ENCODE measurements around the gene DUS1L.

The DUS1L gene

GRCh38 chr17:82055023-82055964, 10.3 kb downstream of the DUS1L start:
- DNase-seq (ENCODE audit: low read depth), result no peak

- no peak for DNase-seq (ENCODE audit: low read depth)
These were observed 11.1 kb downstream of the DUS1L start for GRCh38 chr17:82054351-82055022.

GRCh38 chr17:82053556-82054263, 11.9 kb downstream of the DUS1L start:
- DNase-seq (ENCODE audit: low read depth), result no peak

GRCh38 chr17:82053130-82053529, 12.5 kb downstream of the DUS1L start:
- DNase-seq (ENCODE audit: low read depth), result no peak

GRCh38 chr17:82052638-82053059, 13.0 kb downstream of the DUS1L start:
- no peak for DNase-seq (ENCODE audit: low read depth)

GRCh38 chr17:82051776-82052637, 13.6 kb downstream of the DUS1L start, which contains the start of the genes GPS1 and RFNG:
Gene GPS1, plus strand, starts transcription at chr17:82051898. Its CDS starts 34 bp downstream, at chr17:82051932.
Gene RFNG, minus strand, starts transcription at chr17:82051811. Its CDS starts 45 bp downstream, at chr17:82051766.
- no peak for DNase-seq (ENCODE audit: low read depth)

- no peak for DNase-seq (ENCODE audit: low read depth)
These were observed 14.6 kb downstream of the DUS1L start for GRCh38 chr17:82050761-82051641.

GRCh38 chr17:82050152-82050760, 15.3 kb downstream of the DUS1L start:
- no peak for DNase-seq (ENCODE audit: low read depth)

- no peak for DNase-seq (ENCODE audit: low read depth)
These were observed 16.1 kb downstream of the DUS1L start for GRCh38 chr17:82049521-82049971.

- DNase-seq (ENCODE audit: low read depth), result no peak
These were observed 16.5 kb downstream of the DUS1L start for GRCh38 chr17:82049106-82049505.

GRCh38 chr17:82048571-82048971, 17.0 kb downstream of the DUS1L start:
- no peak for DNase-seq (ENCODE audit: low read depth)

- DNase-seq (ENCODE audit: low read depth), result no peak
These were observed 17.6 kb downstream of the DUS1L start for GRCh38 chr17:82047914-82048570.

GRCh38 chr17:82047379-82047778, 18.2 kb downstream of the DUS1L start:
- DNase-seq (ENCODE audit: low read depth), result no peak

GRCh38 chr17:82046903-82047302, 18.7 kb downstream of the DUS1L start:
- DNase-seq (ENCODE audit: low read depth), result no peak

- DNase-seq (ENCODE audit: low read depth), result no peak
These were observed 19.6 kb downstream of the DUS1L start for GRCh38 chr17:82045936-82046484.

GRCh38 chr17:82043507-82043906, 22.1 kb downstream of the DUS1L start:
- no peak for DNase-seq (ENCODE audit: low read depth)

- no peak for DNase-seq (ENCODE audit: low read depth)
These were observed 23.0 kb downstream of the DUS1L start for GRCh38 chr17:82042649-82043048.

GRCh38 chr17:82041144-82041814, 24.3 kb downstream of the DUS1L start:
- no peak for DNase-seq (ENCODE audit: low read depth)

Data from GM04503 (cell line).